Tibial nerve (tissue), 4 donors: ENCODE results near the gene SCGB3A2.

Experiments used
- CTCF ChIP-seq, 5 experiments: fragments of 200-600 bp in 3 of 5; fragments of 450-650 bp in 2 of 5; sonication (generic) in 3 of 5; IDR thresholded peaks; one replicate each; pipeline ENCODE4 v1.5.1; 2016 to 2019; ENCODE audit warnings: antibody characterized with exemption in 5 of 5, mild to moderate bottlenecking in 3 of 5, moderate library complexity in 2 of 5
- EP300 ChIP-seq, 2 donors: sonication (generic); formaldehyde crosslinking; IDR thresholded peaks; one replicate each; pipeline ENCODE4 v1.6.1; 2017; ENCODE audit warnings: antibody characterized with exemption in 2 of 2, mild to moderate bottlenecking in 1 of 2
- POLR2A ChIP-seq, 2 donors: fragments of 450-650 bp; IDR thresholded peaks; one replicate each; pipeline ENCODE4 v1.6.1; 2017; ENCODE audit warnings: antibody characterized with exemption in 2 of 2, mild to moderate bottlenecking in 2 of 2, moderate library complexity in 2 of 2

- TF ChIP-seq CTCF (IDR thresholded peaks at IDR 0.05), result no peak
- TF ChIP-seq POLR2A (IDR thresholded peaks at IDR 0.05), result no peak
- TF ChIP-seq EP300 (IDR thresholded peaks at IDR 0.05), result no peak
Measured at GRCh38 chr5:147893820-147894219, 15.3 kb downstream of the SCGB3A2 start.
